Activated T-helper 1 cell treated with anti-CD3 and anti-CD28 coated beads, Interleukin-12 subunit alpha, Interleukin-12 subunit beta, Interleukin-2, Interleukin-4 antibody, amounts not matched to agents 30 ng/mL and 10 ng/mL and 1 ng/mL, durations not matched to agents 14 hours and 24 hours and 36 hours (primary cell): ENCODE measurements around the gene LRTM2. TPM values are rescaled to one million over a fixed set of nuclear protein-coding genes. Genes with fewer than 3 reads are reported as not detected.

ENCODE experiments used
- DNase-seq: peaks from one replicate; pipeline ENCODE4 v3.0.0; 2021; ENCODE audit warnings: low spot score
- H3K27ac Mint-ChIP-seq: one replicate; pipeline ENCODE4 v1.8.0; 2021; ENCODE audit warnings: mild to moderate bottlenecking, mixed read lengths
- H3K27me3 Mint-ChIP-seq: one replicate; pipeline ENCODE4 v1.8.0; 2022; ENCODE audit warnings: mild to moderate bottlenecking, moderate library complexity, mixed read lengths; ENCODE audit not compliant: insufficient read depth
- H3K36me3 Mint-ChIP-seq: one replicate; pipeline ENCODE4 v1.8.0; 2021; ENCODE audit warnings: low read depth, mixed read lengths
- H3K4me1 Mint-ChIP-seq: one replicate; pipeline ENCODE4 v1.8.0; 2021; ENCODE audit warnings: low read depth, mixed read lengths
- H3K4me3 Mint-ChIP-seq: one replicate; pipeline ENCODE4 v1.8.0; 2021; ENCODE audit warnings: mild to moderate bottlenecking, moderate library complexity, mixed read lengths
- H3K9me3 Mint-ChIP-seq: one replicate; pipeline ENCODE4 v1.8.0; 2021; ENCODE audit warnings: mixed read lengths
- intact Hi-C: fragments of 100-400 bp; cut with micrococcal nuclease; formaldehyde crosslinking; loops from one replicate; pipeline ENCODE4 v1.15.1; 2024
- total RNA-seq: library from RNA; stranded (reverse); gene quantifications from 2 replicates; pipeline ENCODE4 v1.2.3, GENCODE V29; 2022

Gene LRTM2
- total RNA-seq, 1 donor from 2014 or later, result not detected

DNA sequence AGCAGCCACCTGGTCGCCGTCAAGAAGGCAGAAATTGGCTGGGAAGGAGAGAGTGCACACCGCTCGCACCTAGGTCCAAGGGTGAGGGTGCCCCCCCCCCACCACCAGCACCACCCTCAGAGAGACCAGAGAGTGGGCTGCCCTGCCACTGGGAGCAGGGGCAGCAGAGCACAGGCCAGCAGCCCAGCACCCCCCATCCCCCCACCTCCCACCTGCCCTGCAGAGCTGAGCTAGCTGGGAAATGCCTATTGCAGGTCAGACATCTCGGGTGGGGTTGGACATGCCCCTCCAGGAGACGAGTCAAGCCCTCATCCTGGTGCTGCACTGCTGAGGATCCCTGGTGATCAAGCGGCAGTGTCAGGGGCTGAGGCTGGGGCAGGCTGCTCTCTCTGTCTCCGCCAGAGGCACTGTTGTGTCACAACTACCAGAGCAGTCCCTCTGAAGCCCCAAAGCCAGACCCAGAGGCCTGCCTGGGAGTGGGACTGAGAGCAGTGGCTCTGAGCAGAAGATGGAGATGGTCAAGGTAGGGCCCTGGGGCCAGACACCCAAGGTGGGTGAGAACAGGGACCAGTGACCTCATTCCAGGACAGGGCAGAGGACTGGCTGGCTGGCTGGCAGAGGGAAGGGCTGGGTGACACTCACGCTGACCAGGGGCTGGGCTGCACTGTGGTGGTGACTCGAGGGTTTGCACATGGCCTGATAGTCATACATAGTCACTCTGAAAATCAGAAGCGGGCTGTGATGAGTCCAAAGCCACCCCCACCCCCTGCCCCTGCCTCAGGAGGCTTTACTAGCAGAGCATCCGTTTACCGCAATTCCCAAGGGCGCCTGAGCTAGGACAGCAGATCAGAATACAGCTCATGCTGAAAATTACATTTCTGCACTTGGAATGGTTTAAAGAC, 19.7 kb upstream of the LRTM2 start:
- H3K36me3 Mint-ChIP-seq, result no peaks in the 10 kb centered on the region
- no peaks in the 10 kb centered on the region for H3K9me3 Mint-ChIP-seq
- DNase-seq, result no peak
- H3K4me1 Mint-ChIP-seq, result peaks cover 11% of the 10 kb centered on the region
- peaks cover 2% of the 10 kb centered on the region for H3K27me3 Mint-ChIP-seq
- intact Hi-C loops, result no loop called here
- no peak overlapping the region for H3K4me3 Mint-ChIP-seq
- no peak overlapping the region for H3K27ac Mint-ChIP-seq

DNA sequence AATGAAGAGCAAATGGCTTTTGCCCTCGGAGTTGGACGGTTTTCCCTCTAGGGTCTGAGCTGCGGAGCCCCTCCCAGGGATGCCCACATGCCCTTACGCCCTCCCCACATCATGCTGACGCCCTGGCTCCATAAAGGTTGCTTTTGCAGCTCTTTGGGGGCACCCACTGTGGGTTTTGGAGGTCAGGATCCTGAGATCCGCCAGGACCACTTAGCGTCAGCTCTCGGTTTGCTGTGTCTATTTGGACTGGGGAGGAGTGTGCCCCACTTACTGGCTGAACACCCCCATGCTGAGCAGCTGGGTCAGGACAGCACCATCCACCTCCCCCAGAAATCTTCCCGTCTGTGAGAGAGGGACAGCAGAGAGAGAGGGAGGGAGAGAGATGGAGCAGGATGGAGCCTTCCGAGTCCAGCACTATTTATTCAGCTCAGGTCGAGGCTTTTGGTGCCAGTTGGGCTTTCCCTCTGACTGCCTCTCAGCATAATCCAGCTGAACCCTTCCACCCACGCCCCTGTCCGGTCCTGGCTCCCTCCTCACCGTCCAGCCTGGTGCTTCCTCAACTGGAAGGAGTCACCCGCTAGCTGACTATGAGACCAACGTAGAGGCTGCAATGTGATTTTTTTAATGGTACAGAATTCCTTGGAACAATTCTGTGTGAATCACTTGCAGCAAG, 18.9 kb upstream of the LRTM2 start:
- no peaks in the 10 kb centered on the region for H3K36me3 Mint-ChIP-seq
- H3K4me3 Mint-ChIP-seq, result no peak overlapping the region
- no peak overlapping the region for H3K27ac Mint-ChIP-seq
- H3K4me1 Mint-ChIP-seq, result peaks cover 7% of the 10 kb centered on the region
- no peaks in the 10 kb centered on the region for H3K9me3 Mint-ChIP-seq
- intact Hi-C loops, result no loop called here
- peaks cover 2% of the 10 kb centered on the region for H3K27me3 Mint-ChIP-seq
- DNase-seq, result no peak

DNA sequence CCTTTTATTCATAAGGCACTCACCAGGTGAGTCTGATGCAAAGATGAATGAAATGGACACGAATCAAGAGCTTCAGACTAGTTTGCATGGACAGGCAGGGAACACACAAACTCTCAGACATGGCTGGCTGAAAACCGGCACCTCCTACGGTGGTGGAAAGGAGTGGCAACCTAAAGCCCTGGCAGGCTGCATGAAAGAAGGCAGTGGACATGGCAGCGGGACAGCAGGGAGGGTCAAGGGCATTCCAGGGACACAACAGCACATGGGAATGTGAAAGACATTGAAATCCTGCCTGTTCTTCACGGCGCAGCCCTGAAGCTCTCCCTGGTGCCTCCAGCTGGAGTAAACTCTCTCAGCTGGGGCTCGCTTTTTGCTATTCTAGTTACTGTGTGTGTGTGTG, 16.6 kb upstream of the LRTM2 start:
- Mint-ChIP-seq H3K27ac (no peak overlapping the region), H3K9me3 (no peaks in the 10 kb centered on the region), H3K36me3 (no peaks in the 10 kb centered on the region), H3K4me1 (peaks cover 7% of the 10 kb centered on the region), H3K27me3 (peaks cover 2% of the 10 kb centered on the region), H3K4me3 (no peak overlapping the region)
- DNase-seq, result no peak
- intact Hi-C loops, result loop anchor here (1.0 to 2.0 kb wide), 3 partner anchors 7 to 1009 kb away; partner anchors contain the start of genes DCP1B and ITFG2

DNA sequence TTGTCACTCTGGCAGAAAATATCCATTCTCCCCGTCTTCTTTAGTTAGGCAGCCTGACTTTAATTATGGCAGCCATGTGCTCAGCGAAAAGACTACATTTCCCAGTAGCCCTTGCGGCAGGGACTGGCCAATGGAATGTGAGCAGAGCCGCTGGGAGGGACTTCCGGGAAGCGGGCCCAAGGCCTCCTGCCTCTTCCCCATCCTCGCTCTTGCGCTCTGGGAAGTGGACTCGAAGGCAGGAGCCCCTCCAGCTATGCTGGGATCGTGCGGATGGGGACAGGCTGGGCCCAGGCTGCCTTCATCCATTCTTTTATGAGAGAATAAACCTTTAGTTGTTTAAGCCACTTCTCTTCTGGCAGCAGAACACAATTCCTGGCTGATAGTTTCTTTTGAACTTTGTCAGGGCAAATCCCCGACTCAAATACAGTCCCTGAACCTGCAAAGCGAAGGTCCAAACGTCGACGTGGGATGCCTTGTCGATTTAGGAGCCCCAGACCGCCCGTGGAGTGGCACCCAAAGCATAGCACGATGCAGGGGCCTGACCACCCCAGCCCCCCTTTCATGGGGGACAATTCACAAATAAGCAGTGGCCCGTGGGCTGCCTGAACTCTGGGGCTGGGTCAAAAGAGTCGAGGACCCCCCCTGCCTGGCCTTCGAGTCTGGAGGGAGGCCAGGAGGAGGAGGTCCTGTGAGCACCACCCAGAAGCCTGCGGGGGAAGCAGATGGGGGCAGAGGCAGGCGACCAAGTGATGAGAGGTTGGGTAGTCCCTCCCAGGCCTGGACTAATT, 15.6 kb upstream of the LRTM2 start:
- intact Hi-C loops, result loop anchor here (1.0 to 2.0 kb wide), 3 partner anchors 8 to 1008 kb away; partner anchors contain the start of genes DCP1B and ITFG2
- H3K9me3 Mint-ChIP-seq, result no peaks in the 10 kb centered on the region
- peaks cover 7% of the 10 kb centered on the region for H3K4me1 Mint-ChIP-seq
- peak; percentile 80 for DNase-seq
- H3K36me3 Mint-ChIP-seq, result no peaks in the 10 kb centered on the region
- H3K27me3 Mint-ChIP-seq, result peaks cover 2% of the 10 kb centered on the region
- H3K27ac Mint-ChIP-seq, result peak overlapping the region; percentile 18
- H3K4me3 Mint-ChIP-seq, result no peak overlapping the region

DNA sequence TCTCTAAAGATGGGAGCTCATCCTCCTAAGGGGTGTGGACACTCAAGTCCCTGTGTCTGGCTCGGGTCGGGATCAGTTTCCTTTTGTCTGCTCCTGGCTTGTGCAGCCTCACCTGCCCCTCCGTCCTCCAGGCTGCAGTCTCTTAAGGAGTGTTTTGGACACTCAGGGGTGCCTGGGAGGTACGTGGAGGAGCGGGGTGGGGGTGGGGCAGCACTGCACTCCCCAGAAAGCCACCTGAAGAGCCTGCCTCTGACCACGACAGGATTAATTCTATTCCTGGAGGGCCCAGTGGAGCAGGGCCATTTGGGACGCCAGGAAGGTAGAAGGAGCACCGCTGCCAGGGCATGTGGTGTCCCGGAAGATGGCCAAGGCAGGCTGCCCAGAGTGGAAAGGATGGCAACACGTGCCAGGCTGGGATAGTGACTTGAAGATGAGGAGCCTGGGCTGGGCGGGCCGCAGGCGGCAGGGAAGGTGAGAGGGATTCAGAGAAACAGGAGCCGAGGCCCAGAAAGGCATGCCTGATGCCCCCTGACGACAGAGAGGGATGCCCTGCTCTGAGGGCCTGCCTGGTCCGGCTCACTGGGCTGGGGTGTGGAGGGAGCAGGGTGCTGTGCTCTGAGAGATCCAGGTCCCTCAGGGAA, 14.8 kb upstream of the LRTM2 start:
- Mint-ChIP-seq H3K36me3 (no peaks in the 10 kb centered on the region), H3K27ac (no peak overlapping the region), H3K4me1 (peaks cover 7% of the 10 kb centered on the region), H3K9me3 (no peaks in the 10 kb centered on the region), H3K27me3 (peaks cover 2% of the 10 kb centered on the region), H3K4me3 (no peak overlapping the region)
- intact Hi-C loops, result loop anchor here (2.0 kb wide), 1 partner anchor 199 kb away; the partner anchor contains the start of gene DCP1B
- no peak for DNase-seq

DNA sequence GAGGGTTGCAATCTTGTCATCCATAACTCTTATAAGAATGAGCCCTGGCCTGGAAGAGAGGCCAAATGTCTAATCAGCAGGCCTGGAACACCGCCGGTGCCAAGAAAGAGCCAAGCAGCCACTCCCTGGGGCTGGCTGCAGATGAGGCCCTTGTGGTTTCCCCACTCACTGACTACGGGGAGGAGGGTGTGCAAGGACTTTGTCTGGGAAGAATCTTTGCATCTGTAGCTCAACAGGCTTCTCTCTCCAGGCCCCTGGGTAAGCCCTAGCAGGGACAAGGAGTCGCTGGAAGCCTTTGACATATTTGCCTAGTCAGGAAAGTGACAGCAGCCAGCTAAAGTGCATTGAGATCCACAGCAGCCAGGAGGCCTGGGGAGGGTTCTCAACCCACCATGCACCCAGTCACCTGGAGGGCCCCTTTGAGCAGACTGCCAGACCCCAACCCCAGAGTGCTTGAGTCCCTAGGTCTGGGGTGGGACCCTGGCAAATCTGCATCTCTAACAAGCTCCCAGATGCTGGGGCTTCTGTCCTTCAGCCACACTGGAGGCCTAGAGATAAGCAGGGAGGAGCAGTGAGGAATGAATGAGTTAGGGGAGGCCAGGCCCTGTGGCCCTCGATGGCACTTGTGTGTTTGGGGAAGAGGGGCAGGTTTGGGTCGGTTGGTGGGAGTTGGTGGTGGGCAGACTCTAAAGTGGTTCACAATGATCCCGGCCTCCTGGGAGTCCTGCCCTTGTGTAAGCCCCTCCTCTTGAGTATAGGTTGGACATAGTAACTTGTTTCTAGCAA, 13.9 kb upstream of the LRTM2 start:
- DNase-seq, result no peak

DNA sequence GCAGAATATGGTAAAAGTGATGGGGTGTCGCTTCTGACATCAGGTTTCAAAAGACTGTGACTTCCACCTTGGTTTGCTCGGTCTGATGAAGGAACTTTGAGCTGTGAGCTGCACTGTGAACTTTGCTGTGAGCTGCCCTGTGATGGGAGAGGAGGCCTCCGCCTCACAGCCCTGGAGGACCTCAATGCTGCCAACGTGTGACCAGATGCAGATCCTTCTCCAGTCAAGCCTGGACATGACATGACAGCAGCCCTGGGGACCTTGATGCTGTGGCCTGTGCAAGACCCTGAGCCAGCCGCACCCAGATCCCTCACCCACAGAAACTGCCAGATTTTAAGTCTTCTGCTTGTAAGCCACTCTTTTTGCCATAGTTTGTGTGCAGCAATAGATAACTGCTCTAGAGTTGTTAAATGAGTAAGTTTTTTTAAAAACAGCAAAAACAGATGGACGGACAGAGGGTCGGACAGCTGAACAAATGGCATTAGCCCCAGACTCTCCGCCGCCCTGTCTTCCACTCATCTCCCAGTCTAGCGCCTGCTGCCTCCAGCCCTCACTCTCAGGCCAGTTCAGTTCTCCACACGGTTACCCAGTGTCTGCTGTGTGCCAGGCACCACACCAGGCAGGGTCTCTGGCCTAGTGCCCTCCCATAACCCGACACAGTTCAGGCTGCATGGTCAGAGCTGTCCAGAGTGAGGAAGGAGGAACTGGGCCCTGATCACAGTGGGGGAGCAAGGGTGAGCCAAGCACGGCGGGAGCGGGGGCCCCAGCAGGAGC, 13.1 kb upstream of the LRTM2 start:
- no peak for DNase-seq

More for the DNA sequence above, 13.9 kb upstream of the LRTM2 start:
- no peak overlapping the region for H3K27ac Mint-ChIP-seq
- H3K27me3 Mint-ChIP-seq, result peaks cover 2% of the 10 kb centered on the region
- intact Hi-C loops, result no loop called here
- no peaks in the 10 kb centered on the region for H3K9me3 Mint-ChIP-seq
- H3K4me1 Mint-ChIP-seq, result peaks cover 7% of the 10 kb centered on the region
- H3K4me3 Mint-ChIP-seq, result no peak overlapping the region
- no peaks in the 10 kb centered on the region for H3K36me3 Mint-ChIP-seq

DNA sequence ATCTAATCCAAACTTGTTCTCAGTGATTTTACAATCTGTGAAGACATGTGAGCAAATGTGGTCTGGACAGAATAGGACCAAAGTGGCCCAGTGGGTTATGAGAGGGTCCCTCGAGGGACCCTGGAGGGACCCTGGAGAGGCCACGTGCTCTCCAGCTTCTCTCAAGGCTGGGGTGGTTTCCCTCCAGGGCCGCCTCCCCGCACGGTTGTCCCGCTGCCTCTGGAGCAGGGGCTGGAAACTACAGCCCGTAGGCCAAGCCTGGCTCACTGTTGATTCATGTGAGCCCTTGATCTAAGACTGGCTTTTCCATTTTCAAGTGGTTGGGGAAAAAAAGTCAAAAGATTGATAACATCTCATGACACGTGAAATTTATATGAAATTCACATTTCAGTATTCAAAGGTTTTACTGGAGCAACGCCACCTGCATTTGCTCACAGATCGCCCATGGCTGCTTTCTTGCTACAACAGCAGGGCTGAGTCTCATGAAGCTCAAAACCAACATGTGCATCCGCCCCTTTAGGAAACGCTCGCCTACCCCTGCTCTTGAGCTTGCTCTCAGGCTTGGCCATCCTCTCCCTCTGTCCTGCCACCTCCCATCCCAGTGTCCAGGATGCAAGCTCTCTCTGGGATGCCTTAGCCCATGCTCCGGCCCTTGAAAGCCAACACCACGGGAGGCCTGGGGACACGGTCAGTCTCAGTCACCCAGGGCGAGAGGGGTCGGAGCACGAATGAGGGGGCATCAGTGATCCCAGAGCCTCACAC, 12.1 kb upstream of the LRTM2 start:
- no peak overlapping the region for H3K4me3 Mint-ChIP-seq
- no peaks in the 10 kb centered on the region for H3K27me3 Mint-ChIP-seq
- intact Hi-C loops, result no loop called here
- no peaks in the 10 kb centered on the region for H3K36me3 Mint-ChIP-seq
- peaks cover 7% of the 10 kb centered on the region for H3K4me1 Mint-ChIP-seq
- no peak for DNase-seq
- no peaks in the 10 kb centered on the region for H3K9me3 Mint-ChIP-seq
- H3K27ac Mint-ChIP-seq, result no peak overlapping the region

More for the DNA sequence above, 13.1 kb upstream of the LRTM2 start:
- H3K4me3 Mint-ChIP-seq, result no peak overlapping the region
- no peaks in the 10 kb centered on the region for H3K27me3 Mint-ChIP-seq
- intact Hi-C loops, result no loop called here
- no peaks in the 10 kb centered on the region for H3K9me3 Mint-ChIP-seq
- peak overlapping the region; percentile 40 for H3K27ac Mint-ChIP-seq
- no peaks in the 10 kb centered on the region for H3K36me3 Mint-ChIP-seq
- H3K4me1 Mint-ChIP-seq, result peaks cover 7% of the 10 kb centered on the region

DNA sequence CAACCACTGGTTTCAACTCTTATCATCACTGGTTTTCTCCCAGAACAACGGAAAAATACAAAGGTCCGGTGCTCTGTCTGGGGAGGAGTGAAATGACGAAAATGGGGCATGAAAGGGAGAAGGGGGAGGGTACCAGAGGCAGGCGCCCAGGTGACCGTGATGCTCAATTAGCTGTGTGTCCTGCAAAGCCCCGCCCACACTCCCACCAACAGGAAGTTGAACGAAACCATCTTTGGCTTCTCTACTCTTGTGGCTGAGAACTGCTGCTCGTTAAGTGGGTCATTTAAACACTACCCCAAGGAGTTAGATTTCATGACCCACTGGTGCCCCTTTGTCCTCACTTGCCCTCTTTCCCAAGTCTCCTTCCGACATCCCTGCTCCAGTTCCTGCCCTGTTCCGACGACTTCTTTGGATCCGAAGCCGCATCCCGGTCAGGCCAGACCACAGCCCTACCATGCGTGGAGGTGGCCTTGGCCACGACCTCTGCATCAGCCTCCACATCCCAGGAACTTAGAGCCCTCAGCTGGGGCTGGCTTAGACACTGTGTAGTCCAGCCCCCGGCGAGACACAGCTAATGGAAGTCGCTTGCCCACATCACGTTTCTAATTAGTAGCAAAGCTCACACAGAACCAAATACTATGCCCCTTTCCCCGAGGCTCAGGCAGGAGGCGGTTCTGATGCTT, 11.4 kb upstream of the LRTM2 start:
- intact Hi-C loops, result no loop called here
- no peak overlapping the region for H3K4me3 Mint-ChIP-seq
- H3K4me1 Mint-ChIP-seq, result peaks cover 7% of the 10 kb centered on the region
- H3K36me3 Mint-ChIP-seq, result no peaks in the 10 kb centered on the region
- H3K9me3 Mint-ChIP-seq, result no peaks in the 10 kb centered on the region
- H3K27ac Mint-ChIP-seq, result no peak overlapping the region
- H3K27me3 Mint-ChIP-seq, result no peaks in the 10 kb centered on the region
- no peak for DNase-seq

DNA sequence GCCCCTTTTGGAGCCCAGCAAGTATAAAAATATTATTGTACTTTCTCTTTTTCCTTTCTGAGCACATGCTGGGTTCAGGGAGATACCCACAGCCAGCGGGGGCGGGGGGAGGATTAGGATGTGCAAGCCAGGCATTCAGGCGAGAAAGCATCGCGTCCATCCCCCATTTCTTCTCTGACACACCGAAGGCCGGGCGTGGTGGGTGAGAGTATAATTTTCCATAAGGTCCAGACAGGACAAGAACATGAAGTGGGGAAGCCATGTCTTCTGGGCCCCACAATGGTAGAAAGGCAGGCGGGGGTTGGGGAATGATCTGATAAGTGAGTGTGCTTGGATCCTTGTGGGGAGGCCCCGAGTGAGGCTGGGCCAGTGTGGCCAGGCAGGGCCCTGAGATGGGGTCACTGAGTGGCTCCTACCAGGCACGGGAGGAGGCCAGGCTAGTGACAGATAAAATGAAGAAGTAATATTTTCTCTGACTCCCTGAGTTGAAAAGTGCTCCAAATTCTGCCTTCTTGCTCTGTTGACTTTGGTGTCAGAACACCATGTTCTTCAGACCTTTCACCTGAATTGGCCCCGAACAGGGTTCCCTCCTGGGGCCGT, 10.7 kb upstream of the LRTM2 start:
- no peak for DNase-seq
- peak overlapping the region; percentile 47 for H3K27ac Mint-ChIP-seq
- no peaks in the 10 kb centered on the region for H3K36me3 Mint-ChIP-seq
- intact Hi-C loops, result no loop called here
- H3K4me3 Mint-ChIP-seq, result no peak overlapping the region
- peaks cover 1% of the 10 kb centered on the region for H3K4me1 Mint-ChIP-seq
- peaks cover under 1% of the 10 kb centered on the region for H3K27me3 Mint-ChIP-seq
- H3K9me3 Mint-ChIP-seq, result no peaks in the 10 kb centered on the region
